HCT116 (cell line): ENCODE results near the gene HYLS1. TPM values are rescaled to one million over a fixed set of nuclear protein-coding genes. Genes with fewer than 3 reads are reported as not detected.

Experiments
- ATAC-seq: fragments of 200-7000 bp; cut with Tn5 transposase; 2 replicates; pipeline ENCODE4 v1.9.1; 2020; ENCODE audit warnings: mild to moderate bottlenecking, moderate library complexity
- BruUV-seq: library from RNA; stranded (reverse); fragments of 400-500 nt; replicated peaks from 2 replicates; lab custom pipeline; 2021; lab: Mats Ljungman, UMichigan
- CTCF ChIA-PET: fragments of 300-600 bp; sonication (Branson Sonifier 250); formaldehyde crosslinking; loops from one replicate; lab custom pipeline; 2021; ENCODE audit warnings: antibody characterized with exemption; lab: Charles Lee
- POLR2A ChIA-PET: fragments of 300-600, 350-600 bp; sonication (Branson Sonifier 250); formaldehyde crosslinking; loops from one replicate; lab custom pipeline; 2021; ENCODE audit warnings: antibody characterized with exemption; lab: Charles Lee
- RAD21 ChIA-PET, 2 experiments: fragments of 300-600 bp; sonication (Branson Sonifier 250); formaldehyde crosslinking; loops; one replicate each; lab custom pipeline; 2023; ENCODE audit warnings: low total read pairs in 2 of 2; ENCODE audit not compliant: uncharacterized antibody in 2 of 2, unreplicated experiment in 2 of 2, low non-redundant PET in 1 of 2; lab: Charles Lee
- DNase-seq: peaks from one replicate; pipeline ENCODE4 v3.0.0-alpha.2; 2010; ENCODE audit warnings: low read depth, low spot score
- H2AFZ ChIP-seq: fragments of 200-600 bp; shearing (Covaris generic), sonication (generic); 2 replicates; pipeline ENCODE4 v1.6.1; 2017; ENCODE audit warnings: low read depth, mixed run types, mixed read lengths, antibody characterized with exemption, low read length; ENCODE audit not compliant: poor library complexity, severe bottlenecking
- H3K27ac ChIP-seq: 2 replicates; pipeline ENCODE4 v1.5.1; 2012; ENCODE audit warnings: low read depth, low read length
- H3K27me3 ChIP-seq: fragments of 200-600 bp; sonication (generic); 2 replicates; pipeline ENCODE4 v1.6.1; 2016; ENCODE audit warnings: mixed run types, low read length, mixed read lengths; ENCODE audit not compliant: insufficient read depth
- H3K36me3 ChIP-seq, 2 experiments: fragments of 200-500 bp in 1 of 2; fragments of 200-600 bp in 1 of 2; sonication (Bioruptor generic) in 1 of 2; sonication (generic) in 1 of 2; 2 replicates each; pipeline versions ENCODE4 v1.5.1 to v1.6.1; 2014 to 2016; ENCODE audit warnings: low read length in 2 of 2, inconsistent platforms in 1 of 2, mixed read lengths in 1 of 2, mixed run types in 1 of 2; ENCODE audit not compliant: insufficient read depth in 2 of 2, control insufficient read depth in 1 of 2
- H3K4me1 ChIP-seq, 2 experiments: fragments of 200-600 bp in 1 of 2; sonication (generic) in 1 of 2; 2 replicates each; pipeline versions ENCODE4 v1.5.1 to v1.6.1; 2012 to 2017; ENCODE audit warnings: low read length in 2 of 2, inconsistent platforms in 1 of 2, mild to moderate bottlenecking in 1 of 2, mixed read lengths in 1 of 2, mixed run types in 1 of 2, moderate library complexity in 1 of 2; ENCODE audit not compliant: insufficient read depth in 2 of 2, control insufficient read depth in 1 of 2
- H3K4me2 ChIP-seq: fragments of 200-600 bp; sonication (generic); 2 replicates; pipeline ENCODE4 v1.6.1; 2017; ENCODE audit warnings: mixed run types, low read length, mixed read lengths
- H3K4me3 ChIP-seq, 2 experiments: fragments of 200-600 bp in 1 of 2; sonication (generic) in 1 of 2; replicated peaks in 1 of 2; 2 replicates each; pipeline ENCODE4 v1.5.1; 2011 to 2016; ENCODE audit warnings: low read length in 2 of 2, control low read depth in 1 of 2, low read depth in 1 of 2, mild to moderate bottlenecking in 1 of 2, mixed read lengths in 1 of 2, mixed run types in 1 of 2
- H3K79me2 ChIP-seq: fragments of 200-600 bp; sonication (generic); 2 replicates; pipeline ENCODE4 v1.6.1; 2017; ENCODE audit warnings: mild to moderate bottlenecking, mixed run types, low read length, moderate library complexity, mixed read lengths; ENCODE audit not compliant: insufficient read depth
- H3K9ac ChIP-seq: fragments of 200-600 bp; sonication (generic); 2 replicates; pipeline ENCODE4 v1.6.1; 2016; ENCODE audit warnings: low read length, mixed read lengths
- H3K9me2 ChIP-seq: fragments of 200-600 bp; sonication (generic), shearing (Covaris generic); 2 replicates; pipeline ENCODE4 v1.6.1; 2017; ENCODE audit warnings: mixed run types, mild to moderate bottlenecking, moderate library complexity; ENCODE audit not compliant: insufficient read depth
- H3K9me3 ChIP-seq, 2 experiments: fragments of 200-500 bp in 1 of 2; fragments of 200-600 bp in 1 of 2; sonication (Bioruptor generic) in 1 of 2; sonication (generic) in 1 of 2; 2 replicates each; pipeline ENCODE4 v1.6.1; 2014 to 2017; ENCODE audit warnings: low read length in 2 of 2, mixed read lengths in 2 of 2, inconsistent platforms in 1 of 2, low read depth in 1 of 2, mild to moderate bottlenecking in 1 of 2, mixed run types in 1 of 2, moderate library complexity in 1 of 2; ENCODE audit not compliant: control insufficient read depth in 1 of 2, insufficient read depth in 1 of 2
- H4K20me1 ChIP-seq: fragments of 200-600 bp; sonication (generic), shearing (Covaris generic); 2 replicates; pipeline ENCODE4 v1.6.1; 2017; ENCODE audit warnings: mixed run types, mild to moderate bottlenecking, moderate library complexity; ENCODE audit not compliant: insufficient read depth
- CEBPB ChIP-seq: IDR thresholded peaks from 2 replicates; pipeline ENCODE4 v1.6.1; 2012; ENCODE audit warnings: low read depth
- ELF1 ChIP-seq: IDR thresholded peaks from 2 replicates; pipeline ENCODE4 v1.6.1; 2012; ENCODE audit warnings: low read depth, borderline replicate concordance
- EZH2 ChIP-seq: fragments of 200-600 bp; sonication (generic); IDR thresholded peaks from 2 replicates; pipeline ENCODE4 v1.6.1; 2017; ENCODE audit warnings: antibody characterized with exemption, mixed run types
- FOSL1 ChIP-seq: IDR thresholded peaks from 2 replicates; pipeline ENCODE4 v1.6.1; 2012; ENCODE audit warnings: low read depth
- JUND ChIP-seq: IDR thresholded peaks from 2 replicates; pipeline ENCODE4 v1.6.1; 2012
- POLR2A ChIP-seq: IDR thresholded peaks from 2 replicates; pipeline ENCODE4 v1.7.0; 2011; ENCODE audit warnings: borderline replicate concordance; ENCODE audit not compliant: insufficient read depth, insufficient read length; ENCODE audit errors: extremely low read depth
- SIN3A ChIP-seq: IDR thresholded peaks from 2 replicates; pipeline ENCODE4 v1.6.1; 2012; ENCODE audit warnings: low read depth
- SP1 ChIP-seq: IDR thresholded peaks from 2 replicates; pipeline ENCODE4 v1.6.1; 2012; ENCODE audit warnings: low read depth
- SRF ChIP-seq: IDR thresholded peaks from 2 replicates; pipeline ENCODE4 v1.6.1; 2012; ENCODE audit warnings: low read depth
- TCF7L2 ChIP-seq: IDR thresholded peaks from 2 replicates; pipeline ENCODE4 v1.7.0; 2011; ENCODE audit warnings: borderline replicate concordance, inconsistent platforms; ENCODE audit not compliant: insufficient read depth, insufficient read length; ENCODE audit errors: extremely low read depth
- YY1 ChIP-seq: IDR thresholded peaks from 2 replicates; pipeline ENCODE4 v1.6.1; 2011; ENCODE audit warnings: low read length, low read depth, moderate library complexity, mild to moderate bottlenecking; ENCODE audit not compliant: insufficient replicate concordance; ENCODE audit errors: extremely low read depth
- ZNF274 ChIP-seq: fragments of 200-500 bp; sonication (Bioruptor generic); IDR thresholded peaks from 2 replicates; pipeline ENCODE4 v1.6.1; 2014; ENCODE audit warnings: mild to moderate bottlenecking, low read depth, low read length, inconsistent platforms
- intact Hi-C: fragments of 100-400 bp; cut with micrococcal nuclease; formaldehyde crosslinking; loops from 2 replicates; pipeline ENCODE4 v1.10.0; 2022
- total RNA-seq: library from RNA; stranded (reverse); gene quantifications from one replicate; pipeline ENCODE4 v1.2.1, GENCODE V29; 2021; ENCODE audit not compliant: unreplicated experiment
- TF ChIP-seq, protein P1 (sequence below), 3 experiments: fragments of 200-600 bp in 1 of 3; sonication (generic) in 1 of 3; IDR thresholded peaks in 2 of 3; conservative IDR thresholded peaks in 1 of 3; 2 replicates each; pipeline ENCODE4 v1.5.1; 2012 to 2017; ENCODE audit warnings: low read depth in 2 of 3, low read length in 2 of 3, antibody characterized with exemption in 1 of 3, borderline replicate concordance in 1 of 3, control low read depth in 1 of 3, mild to moderate bottlenecking in 1 of 3, mixed read lengths in 1 of 3, mixed run types in 1 of 3, moderate library complexity in 1 of 3; ENCODE audit not compliant: insufficient read depth in 1 of 3
- TF ChIP-seq, protein P2 (sequence below): IDR thresholded peaks from 2 replicates; pipeline ENCODE4 v1.6.1; 2011; ENCODE audit warnings: mild to moderate bottlenecking, low read length, moderate library complexity; ENCODE audit not compliant: insufficient replicate concordance; ENCODE audit errors: extremely low read depth
- TF ChIP-seq, protein P3 (sequence below): IDR thresholded peaks from 2 replicates; pipeline ENCODE4 v1.6.1; 2012
- TF ChIP-seq, protein P4 (sequence below): IDR thresholded peaks from 2 replicates; pipeline ENCODE4 v1.6.1; 2012; ENCODE audit warnings: low read depth

HYLS1 gene
- total RNA-seq, 1 experiment from 2014 or later, result 18.9 TPM

DNA sequence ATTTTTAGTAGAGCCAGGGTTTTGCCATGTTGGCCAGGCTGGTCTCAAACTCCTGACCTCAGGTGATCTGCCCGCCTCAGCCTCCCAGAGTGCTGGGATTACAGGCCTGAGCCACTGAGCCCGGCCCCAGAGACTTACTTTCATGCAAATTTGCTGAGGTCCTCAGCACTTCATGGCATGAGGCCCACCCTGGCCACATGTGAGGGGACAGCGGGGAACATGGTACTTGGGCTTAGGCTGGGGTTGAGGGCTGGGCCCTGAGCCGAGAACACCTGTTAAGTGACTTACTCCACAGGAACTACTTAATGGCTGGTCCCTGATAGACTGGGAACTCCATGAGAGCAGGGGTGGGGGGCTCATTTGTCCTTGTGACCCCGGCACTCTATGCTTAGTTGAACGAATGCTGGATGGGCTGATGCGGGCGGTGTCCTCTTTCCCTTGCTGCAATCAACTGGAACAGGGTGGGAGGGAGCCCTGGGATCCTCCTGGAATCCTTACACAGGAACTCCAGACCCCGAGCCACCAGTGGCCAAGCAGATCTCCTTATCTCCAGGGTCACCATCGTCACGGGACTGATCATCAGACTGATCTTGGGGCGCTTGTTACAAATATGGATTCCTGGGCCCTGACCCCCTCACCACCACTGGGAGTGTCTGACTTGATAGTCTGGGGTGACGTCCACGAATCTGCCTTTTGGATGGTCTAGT, 59.4 kb downstream of the HYLS1 start:
- ChIA-PET POLR2A (no interaction called here), CTCF (no interaction called here), RAD21 (no interaction called here)
- Histone ChIP-seq H3K9me3 (no peaks in the 10 kb centered on the region), H3K9me2 (no peaks in the 10 kb centered on the region), H3K36me3 (no peaks in the 10 kb centered on the region), H3K79me2 (no peaks in the 10 kb centered on the region), H3K4me2 (no peak overlapping the region), H3K4me1 (peaks cover 7 to 14% of the 10 kb centered on the region in 2 experiments), H4K20me1 (no peaks in the 10 kb centered on the region), H2AFZ (no peak overlapping the region), H3K27ac (no peak overlapping the region), H3K9ac (no peak overlapping the region), H3K27me3 (no peaks in the 10 kb centered on the region), H3K4me3 (no peak overlapping the region)
- DNase-seq (no peak), ATAC-seq (no peak)
- TF ChIP-seq EZH2 (no peak), POLR2A (no peak), JUND (no peak), ELF1 (no peak), SRF (no peak), YY1 (no peak), TCF7L2 (no peak), ZNF274 (no peak), FOSL1 (no peak), SIN3A (no peak), SP1 (no peak), CEBPB (no peak)
- TF ChIP-seq, protein P1, sequence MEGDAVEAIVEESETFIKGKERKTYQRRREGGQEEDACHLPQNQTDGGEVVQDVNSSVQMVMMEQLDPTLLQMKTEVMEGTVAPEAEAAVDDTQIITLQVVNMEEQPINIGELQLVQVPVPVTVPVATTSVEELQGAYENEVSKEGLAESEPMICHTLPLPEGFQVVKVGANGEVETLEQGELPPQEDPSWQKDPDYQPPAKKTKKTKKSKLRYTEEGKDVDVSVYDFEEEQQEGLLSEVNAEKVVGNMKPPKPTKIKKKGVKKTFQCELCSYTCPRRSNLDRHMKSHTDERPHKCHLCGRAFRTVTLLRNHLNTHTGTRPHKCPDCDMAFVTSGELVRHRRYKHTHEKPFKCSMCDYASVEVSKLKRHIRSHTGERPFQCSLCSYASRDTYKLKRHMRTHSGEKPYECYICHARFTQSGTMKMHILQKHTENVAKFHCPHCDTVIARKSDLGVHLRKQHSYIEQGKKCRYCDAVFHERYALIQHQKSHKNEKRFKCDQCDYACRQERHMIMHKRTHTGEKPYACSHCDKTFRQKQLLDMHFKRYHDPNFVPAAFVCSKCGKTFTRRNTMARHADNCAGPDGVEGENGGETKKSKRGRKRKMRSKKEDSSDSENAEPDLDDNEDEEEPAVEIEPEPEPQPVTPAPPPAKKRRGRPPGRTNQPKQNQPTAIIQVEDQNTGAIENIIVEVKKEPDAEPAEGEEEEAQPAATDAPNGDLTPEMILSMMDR (IDR thresholded peaks at IDR 0.05 in 2 of 3, conservative IDR thresholded peaks at IDR 0.05 in 1 of 3; ENCODE audit: borderline replicate concordance in 1 of 3, insufficient read depth in 1 of 3, low read depth in 2 of 3, low read length in 2 of 3), result no peak
- TF ChIP-seq, protein P2, sequence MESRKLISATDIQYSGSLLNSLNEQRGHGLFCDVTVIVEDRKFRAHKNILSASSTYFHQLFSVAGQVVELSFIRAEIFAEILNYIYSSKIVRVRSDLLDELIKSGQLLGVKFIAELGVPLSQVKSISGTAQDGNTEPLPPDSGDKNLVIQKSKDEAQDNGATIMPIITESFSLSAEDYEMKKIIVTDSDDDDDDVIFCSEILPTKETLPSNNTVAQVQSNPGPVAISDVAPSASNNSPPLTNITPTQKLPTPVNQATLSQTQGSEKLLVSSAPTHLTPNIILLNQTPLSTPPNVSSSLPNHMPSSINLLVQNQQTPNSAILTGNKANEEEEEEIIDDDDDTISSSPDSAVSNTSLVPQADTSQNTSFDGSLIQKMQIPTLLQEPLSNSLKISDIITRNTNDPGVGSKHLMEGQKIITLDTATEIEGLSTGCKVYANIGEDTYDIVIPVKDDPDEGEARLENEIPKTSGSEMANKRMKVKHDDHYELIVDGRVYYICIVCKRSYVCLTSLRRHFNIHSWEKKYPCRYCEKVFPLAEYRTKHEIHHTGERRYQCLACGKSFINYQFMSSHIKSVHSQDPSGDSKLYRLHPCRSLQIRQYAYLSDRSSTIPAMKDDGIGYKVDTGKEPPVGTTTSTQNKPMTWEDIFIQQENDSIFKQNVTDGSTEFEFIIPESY, result no peak
- TF ChIP-seq, protein P3, sequence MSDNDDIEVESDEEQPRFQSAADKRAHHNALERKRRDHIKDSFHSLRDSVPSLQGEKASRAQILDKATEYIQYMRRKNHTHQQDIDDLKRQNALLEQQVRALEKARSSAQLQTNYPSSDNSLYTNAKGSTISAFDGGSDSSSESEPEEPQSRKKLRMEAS, result no peak
- TF ChIP-seq, protein P4, sequence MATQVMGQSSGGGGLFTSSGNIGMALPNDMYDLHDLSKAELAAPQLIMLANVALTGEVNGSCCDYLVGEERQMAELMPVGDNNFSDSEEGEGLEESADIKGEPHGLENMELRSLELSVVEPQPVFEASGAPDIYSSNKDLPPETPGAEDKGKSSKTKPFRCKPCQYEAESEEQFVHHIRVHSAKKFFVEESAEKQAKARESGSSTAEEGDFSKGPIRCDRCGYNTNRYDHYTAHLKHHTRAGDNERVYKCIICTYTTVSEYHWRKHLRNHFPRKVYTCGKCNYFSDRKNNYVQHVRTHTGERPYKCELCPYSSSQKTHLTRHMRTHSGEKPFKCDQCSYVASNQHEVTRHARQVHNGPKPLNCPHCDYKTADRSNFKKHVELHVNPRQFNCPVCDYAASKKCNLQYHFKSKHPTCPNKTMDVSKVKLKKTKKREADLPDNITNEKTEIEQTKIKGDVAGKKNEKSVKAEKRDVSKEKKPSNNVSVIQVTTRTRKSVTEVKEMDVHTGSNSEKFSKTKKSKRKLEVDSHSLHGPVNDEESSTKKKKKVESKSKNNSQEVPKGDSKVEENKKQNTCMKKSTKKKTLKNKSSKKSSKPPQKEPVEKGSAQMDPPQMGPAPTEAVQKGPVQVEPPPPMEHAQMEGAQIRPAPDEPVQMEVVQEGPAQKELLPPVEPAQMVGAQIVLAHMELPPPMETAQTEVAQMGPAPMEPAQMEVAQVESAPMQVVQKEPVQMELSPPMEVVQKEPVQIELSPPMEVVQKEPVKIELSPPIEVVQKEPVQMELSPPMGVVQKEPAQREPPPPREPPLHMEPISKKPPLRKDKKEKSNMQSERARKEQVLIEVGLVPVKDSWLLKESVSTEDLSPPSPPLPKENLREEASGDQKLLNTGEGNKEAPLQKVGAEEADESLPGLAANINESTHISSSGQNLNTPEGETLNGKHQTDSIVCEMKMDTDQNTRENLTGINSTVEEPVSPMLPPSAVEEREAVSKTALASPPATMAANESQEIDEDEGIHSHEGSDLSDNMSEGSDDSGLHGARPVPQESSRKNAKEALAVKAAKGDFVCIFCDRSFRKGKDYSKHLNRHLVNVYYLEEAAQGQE, result no peak
- intact Hi-C loops, result no loop called here
- BruUV-seq, result no TSS peak
